Measurements from ENCODE around the gene SLC13A2.

Gene SLC13A2

GRCh38 chr17:28471531-28472342, 1.7 kb upstream of the SLC13A2 start:
- no peaks in the 10 kb centered on the region for H3K9me3 ChIP-seq (replicated peaks; ENCODE audit: low read length)

GRCh38 chr17:28472871-28473497, 460 bp upstream of the SLC13A2 start:
- H3K9me3 ChIP-seq (replicated peaks; ENCODE audit: low read length) = no peaks in the 10 kb centered on the region
- H3K27me3 ChIP-seq (ENCODE audit: control insufficient read depth, insufficient read depth, low read length) = peaks cover 73% of the 10 kb centered on the region
- H3K4me1 ChIP-seq (ENCODE audit: control insufficient read depth, insufficient read depth, low read length) = no peaks in the 10 kb centered on the region
- no peaks in the 10 kb centered on the region for H3K36me3 ChIP-seq (ENCODE audit: insufficient read depth, low read length)
- H3K9ac ChIP-seq (ENCODE audit: low read depth, low read length) = no peak overlapping the region
- H3K4me3 ChIP-seq (ENCODE audit: low read length) = no peak overlapping the region
- H3K4me2 ChIP-seq (ENCODE audit: low read length) = no peak overlapping the region

More at GRCh38 chr17:28471531-28472342, 1.7 kb upstream of the SLC13A2 start:
- peaks cover 78% of the 10 kb centered on the region for H3K27me3 ChIP-seq (ENCODE audit: control insufficient read depth, insufficient read depth, low read length)
- no peak overlapping the region for H3K9ac ChIP-seq (ENCODE audit: low read depth, low read length)
- H3K4me3 ChIP-seq (ENCODE audit: low read length) = no peak overlapping the region
- H3K4me2 ChIP-seq (ENCODE audit: low read length) = no peak overlapping the region
- no peaks in the 10 kb centered on the region for H3K4me1 ChIP-seq (ENCODE audit: control insufficient read depth, insufficient read depth, low read length)
- H3K36me3 ChIP-seq (ENCODE audit: insufficient read depth, low read length) = no peaks in the 10 kb centered on the region

GRCh38 chr17:28474111-28474531, 677 bp downstream of the SLC13A2 start:
- H3K27me3 ChIP-seq (ENCODE audit: control insufficient read depth, insufficient read depth, low read length) = peaks cover 66% of the 10 kb centered on the region
- no peak overlapping the region for H3K4me2 ChIP-seq (ENCODE audit: low read length)
- no peak overlapping the region for H3K4me3 ChIP-seq (ENCODE audit: low read length)
- H3K4me1 ChIP-seq (ENCODE audit: control insufficient read depth, insufficient read depth, low read length) = no peaks in the 10 kb centered on the region
- H3K36me3 ChIP-seq (ENCODE audit: insufficient read depth, low read length) = no peaks in the 10 kb centered on the region
- H3K9me3 ChIP-seq (replicated peaks; ENCODE audit: low read length) = no peaks in the 10 kb centered on the region
- H3K9ac ChIP-seq (ENCODE audit: low read depth, low read length) = no peak overlapping the region

- Histone ChIP-seq H3K9ac (ENCODE audit: low read depth, low read length) (no peak overlapping the region), H3K27me3 (ENCODE audit: control insufficient read depth, insufficient read depth, low read length) (peaks cover 57% of the 10 kb centered on the region), H3K4me3 (ENCODE audit: low read length) (no peak overlapping the region), H3K9me3 (replicated peaks; ENCODE audit: low read length) (no peaks in the 10 kb centered on the region), H3K4me1 (ENCODE audit: control insufficient read depth, insufficient read depth, low read length) (no peaks in the 10 kb centered on the region), H3K4me2 (ENCODE audit: low read length) (no peak overlapping the region), H3K36me3 (ENCODE audit: insufficient read depth, low read length) (no peaks in the 10 kb centered on the region)
These were observed 1.9 kb downstream of the SLC13A2 start for GRCh38 chr17:28475151-28475900.

- H3K36me3 ChIP-seq (ENCODE audit: insufficient read depth, low read length) = no peaks in the 10 kb centered on the region
- H3K4me1 ChIP-seq (ENCODE audit: control insufficient read depth, insufficient read depth, low read length) = no peaks in the 10 kb centered on the region
- H3K9ac ChIP-seq (ENCODE audit: low read depth, low read length) = no peak overlapping the region
- H3K27me3 ChIP-seq (ENCODE audit: control insufficient read depth, insufficient read depth, low read length) = peaks cover 55% of the 10 kb centered on the region
- H3K4me3 ChIP-seq (ENCODE audit: low read length) = no peak overlapping the region
- no peak overlapping the region for H3K4me2 ChIP-seq (ENCODE audit: low read length)
- H3K9me3 ChIP-seq (replicated peaks; ENCODE audit: low read length) = no peaks in the 10 kb centered on the region
These were observed 2.8 kb downstream of the SLC13A2 start for GRCh38 chr17:28476076-28476865.

GRCh38 chr17:28477928-28478327, 4.5 kb downstream of the SLC13A2 start:
- Histone ChIP-seq H3K4me2 (ENCODE audit: low read length) (no peak overlapping the region), H3K4me3 (ENCODE audit: low read length) (no peak overlapping the region), H3K4me1 (ENCODE audit: control insufficient read depth, insufficient read depth, low read length) (no peaks in the 10 kb centered on the region), H3K36me3 (ENCODE audit: insufficient read depth, low read length) (no peaks in the 10 kb centered on the region), H3K9ac (ENCODE audit: low read depth, low read length) (no peak overlapping the region), H3K9me3 (replicated peaks; ENCODE audit: low read length) (no peaks in the 10 kb centered on the region), H3K27me3 (ENCODE audit: control insufficient read depth, insufficient read depth, low read length) (peaks cover 49% of the 10 kb centered on the region)

GRCh38 chr17:28478712-28479615, 5.5 kb downstream of the SLC13A2 start:
- Histone ChIP-seq H3K4me3 (ENCODE audit: low read length) (no peak overlapping the region), H3K36me3 (ENCODE audit: insufficient read depth, low read length) (no peaks in the 10 kb centered on the region), H3K9ac (ENCODE audit: low read depth, low read length) (no peak overlapping the region), H3K4me1 (ENCODE audit: control insufficient read depth, insufficient read depth, low read length) (no peaks in the 10 kb centered on the region), H3K9me3 (replicated peaks; ENCODE audit: low read length) (no peaks in the 10 kb centered on the region), H3K4me2 (ENCODE audit: low read length) (no peak overlapping the region), H3K27me3 (ENCODE audit: control insufficient read depth, insufficient read depth, low read length) (peaks cover 48% of the 10 kb centered on the region)

GRCh38 chr17:28480278-28480677, 6.8 kb downstream of the SLC13A2 start:
- Histone ChIP-seq H3K9ac (ENCODE audit: low read depth, low read length) (no peak overlapping the region), H3K4me1 (ENCODE audit: control insufficient read depth, insufficient read depth, low read length) (no peaks in the 10 kb centered on the region), H3K4me3 (ENCODE audit: low read length) (no peak overlapping the region), H3K27me3 (ENCODE audit: control insufficient read depth, insufficient read depth, low read length) (peaks cover 49% of the 10 kb centered on the region), H3K36me3 (ENCODE audit: insufficient read depth, low read length) (no peaks in the 10 kb centered on the region), H3K9me3 (replicated peaks; ENCODE audit: low read length) (no peaks in the 10 kb centered on the region), H3K4me2 (ENCODE audit: low read length) (no peak overlapping the region)

GRCh38 chr17:28480799-28481571, 7.5 kb downstream of the SLC13A2 start:
- H3K9ac ChIP-seq (ENCODE audit: low read depth, low read length) = no peak overlapping the region
- no peak overlapping the region for H3K4me3 ChIP-seq (ENCODE audit: low read length)
- H3K27me3 ChIP-seq (ENCODE audit: control insufficient read depth, insufficient read depth, low read length) = peaks cover 44% of the 10 kb centered on the region
- H3K9me3 ChIP-seq (replicated peaks; ENCODE audit: low read length) = no peaks in the 10 kb centered on the region
- H3K36me3 ChIP-seq (ENCODE audit: insufficient read depth, low read length) = no peaks in the 10 kb centered on the region
- no peaks in the 10 kb centered on the region for H3K4me1 ChIP-seq (ENCODE audit: control insufficient read depth, insufficient read depth, low read length)
- H3K4me2 ChIP-seq (ENCODE audit: low read length) = no peak overlapping the region
